ENCODE measurements around the gene RANGAP1. TPM values are rescaled to one million over a fixed set of nuclear protein-coding genes. Genes with fewer than 3 reads are reported as not detected.
"Not testable (repeated sequence)": the region's sequence is repeated elsewhere in the genome, so short reads cannot be mapped to it uniquely, and the experiment has no call there.

Gene RANGAP1
- total RNA-seq, 4 donors from 2014 or later = 18.7 to 38.7 (median 35.6) TPM

DNA sequence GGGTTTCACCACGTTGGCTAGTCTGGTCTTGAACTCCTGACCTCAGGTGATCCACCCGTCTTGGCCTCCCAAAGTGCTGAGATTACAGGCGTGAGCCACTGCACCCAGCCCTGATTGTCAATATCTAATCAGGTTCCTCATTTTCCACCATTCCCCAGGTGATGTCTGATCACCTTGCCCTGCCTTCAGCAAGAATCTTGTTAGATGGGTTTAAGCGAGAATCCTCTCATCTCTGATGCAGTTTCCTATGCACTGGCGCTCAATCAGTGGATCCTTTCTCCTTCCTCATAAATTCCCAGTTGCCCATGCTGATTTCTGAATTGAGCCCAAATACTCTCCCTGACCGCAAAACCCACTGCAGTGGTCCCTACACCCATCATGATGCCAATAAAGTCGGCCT, 14.7 kb upstream of the RANGAP1 start:
- no peaks in the 10 kb centered on the region for H3K4me1 ChIP-seq
- no peak for DNase-seq
- peak overlapping the region in 1 of 2 donors; percentile 63 for H3K4me3 ChIP-seq
- intact Hi-C loops (cut with DNase I; ENCODE audit: low total_unique reads) = loop anchor here (10.0 kb wide), 1 partner anchor 74 kb away; no protein-coding TSS in a partner anchor
- H3K27me3 ChIP-seq = no peaks in the 10 kb centered on the region
- TF ChIP-seq, protein P1, sequence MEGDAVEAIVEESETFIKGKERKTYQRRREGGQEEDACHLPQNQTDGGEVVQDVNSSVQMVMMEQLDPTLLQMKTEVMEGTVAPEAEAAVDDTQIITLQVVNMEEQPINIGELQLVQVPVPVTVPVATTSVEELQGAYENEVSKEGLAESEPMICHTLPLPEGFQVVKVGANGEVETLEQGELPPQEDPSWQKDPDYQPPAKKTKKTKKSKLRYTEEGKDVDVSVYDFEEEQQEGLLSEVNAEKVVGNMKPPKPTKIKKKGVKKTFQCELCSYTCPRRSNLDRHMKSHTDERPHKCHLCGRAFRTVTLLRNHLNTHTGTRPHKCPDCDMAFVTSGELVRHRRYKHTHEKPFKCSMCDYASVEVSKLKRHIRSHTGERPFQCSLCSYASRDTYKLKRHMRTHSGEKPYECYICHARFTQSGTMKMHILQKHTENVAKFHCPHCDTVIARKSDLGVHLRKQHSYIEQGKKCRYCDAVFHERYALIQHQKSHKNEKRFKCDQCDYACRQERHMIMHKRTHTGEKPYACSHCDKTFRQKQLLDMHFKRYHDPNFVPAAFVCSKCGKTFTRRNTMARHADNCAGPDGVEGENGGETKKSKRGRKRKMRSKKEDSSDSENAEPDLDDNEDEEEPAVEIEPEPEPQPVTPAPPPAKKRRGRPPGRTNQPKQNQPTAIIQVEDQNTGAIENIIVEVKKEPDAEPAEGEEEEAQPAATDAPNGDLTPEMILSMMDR (IDR thresholded peaks at IDR 0.05) = no peak
- no peak for TF ChIP-seq POLR2A (IDR thresholded peaks at IDR 0.05)
- no peaks in the 10 kb centered on the region for H3K9me3 ChIP-seq
- no peaks in the 10 kb centered on the region for H3K36me3 ChIP-seq
- H3K27ac ChIP-seq = peak overlapping the region; percentile 87 to 92

DNA sequence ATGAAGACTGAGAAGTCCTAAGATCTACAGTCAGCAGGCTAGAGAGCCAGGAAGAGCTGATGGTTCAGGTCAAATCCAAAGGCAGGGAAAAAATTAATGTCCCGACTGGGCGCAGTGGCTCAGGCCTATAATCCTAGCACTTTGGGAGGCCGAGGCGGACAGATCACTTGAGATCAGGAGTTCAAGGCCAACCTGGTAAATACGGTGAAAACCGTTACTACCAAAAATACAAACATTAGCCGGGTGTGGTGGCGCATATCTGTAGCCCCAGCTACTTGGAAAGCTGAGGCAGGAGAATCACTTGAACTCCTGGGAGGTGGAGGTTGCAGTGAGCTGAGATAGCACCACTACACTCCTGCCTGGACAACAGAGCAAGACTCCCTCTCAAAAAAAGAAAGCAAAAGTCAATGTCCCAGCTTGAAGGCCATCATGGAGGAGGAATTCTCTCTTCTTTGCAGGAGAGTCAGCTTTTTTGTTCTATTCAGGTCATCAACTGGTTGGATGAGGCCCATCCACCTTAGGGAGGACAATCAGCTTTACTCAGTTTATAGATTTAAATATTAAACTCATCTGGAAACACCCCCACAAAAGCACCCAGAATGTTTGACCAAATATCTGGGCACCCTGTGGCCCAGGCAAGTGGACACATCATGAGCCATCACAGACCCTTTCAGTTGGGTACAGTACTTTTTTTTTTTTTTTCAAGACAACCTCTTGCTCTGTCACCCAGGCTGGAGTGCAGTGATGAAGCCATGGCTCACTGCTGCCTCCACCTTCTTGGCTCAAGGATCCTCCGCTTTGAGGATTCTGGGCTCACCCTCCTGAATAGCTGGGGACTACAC, 11.1 kb upstream of the RANGAP1 start:
- Histone ChIP-seq H3K4me3 (no peak overlapping the region), H3K9me3 (no peaks in the 10 kb centered on the region), H3K4me1 (no peaks in the 10 kb centered on the region), H3K27ac (no peak overlapping the region), H3K36me3 (no peaks in the 10 kb centered on the region), H3K27me3 (no peaks in the 10 kb centered on the region)
- DNase-seq = no peak
- intact Hi-C loops (cut with DNase I; ENCODE audit: low total_unique reads) = no loop called here
- TF ChIP-seq POLR2A (IDR thresholded peaks at IDR 0.05) = no peak
- TF ChIP-seq, protein P1 (IDR thresholded peaks at IDR 0.05) = no peak

DNA sequence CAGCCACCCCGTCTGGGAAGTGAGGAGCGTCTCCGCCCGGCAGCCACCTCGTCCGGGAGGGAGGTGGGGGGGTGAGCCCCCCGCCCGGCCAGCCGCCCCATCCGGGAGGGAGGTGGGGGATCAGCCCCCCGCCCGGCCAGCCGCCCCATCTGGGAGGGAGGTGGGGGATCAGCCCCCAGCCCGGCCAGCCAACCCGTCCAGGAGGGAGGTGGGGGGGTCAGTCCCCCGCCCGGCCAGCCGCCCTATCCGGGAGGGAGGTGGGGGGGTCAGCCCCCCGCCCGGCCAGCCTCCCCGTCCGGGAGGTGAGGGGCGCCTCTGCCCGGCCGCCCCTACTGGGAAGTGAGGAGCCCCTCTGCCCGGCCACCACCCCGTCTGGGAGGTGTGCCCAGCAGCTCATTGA, 8.8 kb upstream of the RANGAP1 start:
- H3K4me3 ChIP-seq; H3K4me1 ChIP-seq; H3K27me3 ChIP-seq; H3K36me3 ChIP-seq; H3K9me3 ChIP-seq; intact Hi-C loops (cut with DNase I; ENCODE audit: low total_unique reads); H3K27ac ChIP-seq; DNase-seq: not testable (repeated sequence)

DNA sequence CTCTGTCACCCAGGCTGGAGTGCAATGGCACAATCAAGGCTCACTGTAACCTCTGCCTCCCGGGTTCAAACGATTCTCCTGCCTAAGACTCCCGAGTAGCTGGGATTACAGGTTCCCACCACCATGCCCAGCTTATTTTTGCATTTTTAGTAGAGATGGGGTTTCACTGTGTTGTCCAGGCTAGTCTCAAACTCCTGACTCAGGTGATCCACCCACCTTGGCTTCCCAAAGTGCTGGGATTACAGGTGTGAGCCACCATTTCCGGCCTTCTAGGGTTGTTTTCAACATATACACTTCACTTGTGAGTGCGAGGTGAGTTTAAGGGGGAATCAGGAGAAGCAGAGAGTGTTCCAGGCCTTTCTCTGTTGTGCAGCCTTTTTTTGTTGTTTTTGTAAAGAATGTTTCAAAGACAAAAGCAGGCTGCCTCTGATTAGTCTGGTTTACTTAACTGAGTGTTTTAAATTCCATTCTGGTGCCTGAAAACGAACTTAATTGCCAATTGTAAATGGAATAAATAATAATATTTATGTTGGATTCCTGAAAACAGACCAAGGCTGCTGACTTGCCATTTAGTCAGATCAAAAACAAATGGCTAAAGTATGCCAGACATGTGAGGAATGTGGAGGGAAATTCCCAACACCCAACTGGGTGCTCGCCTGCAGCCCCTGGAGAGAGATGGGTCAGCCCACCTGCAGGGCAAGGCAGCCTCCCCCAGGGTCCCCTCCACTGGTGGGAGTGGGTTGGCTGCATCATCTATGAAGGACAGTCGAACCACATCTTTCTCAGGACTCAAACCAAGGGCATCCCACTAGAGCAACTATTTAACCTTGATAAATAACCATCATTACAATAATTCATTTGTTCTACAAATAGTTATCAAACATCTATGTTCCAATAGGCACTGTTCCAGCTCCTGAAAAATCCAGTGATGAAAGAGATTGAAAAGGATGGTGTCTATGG, 4.6 kb upstream of the RANGAP1 start:
- Histone ChIP-seq H3K4me3 (no peak overlapping the region), H3K9me3 (no peaks in the 10 kb centered on the region), H3K36me3 (no peaks in the 10 kb centered on the region), H3K27ac (peak overlapping the region; percentile 41 to 67), H3K4me1 (no peaks in the 10 kb centered on the region), H3K27me3 (no peaks in the 10 kb centered on the region)
- TF ChIP-seq, protein P1 (IDR thresholded peaks at IDR 0.05) = no peak
- no peak for TF ChIP-seq POLR2A (IDR thresholded peaks at IDR 0.05)
- intact Hi-C loops (cut with DNase I; ENCODE audit: low total_unique reads) = no loop called here
- no peak for DNase-seq

GRCh38 chr22:41289671-41290070, 3.7 kb upstream of the RANGAP1 start:
- H3K27me3 ChIP-seq = no peaks in the 10 kb centered on the region
- TF ChIP-seq POLR2A (IDR thresholded peaks at IDR 0.05) = no peak
- TF ChIP-seq, protein P1 (IDR thresholded peaks at IDR 0.05) = no peak
- H3K36me3 ChIP-seq = no peaks in the 10 kb centered on the region
- no peaks in the 10 kb centered on the region for H3K9me3 ChIP-seq
- DNase-seq = no peak
- H3K4me1 ChIP-seq = no peaks in the 10 kb centered on the region
- H3K4me3 ChIP-seq = no peak overlapping the region
- peak overlapping the region; percentile 3 to 67 for H3K27ac ChIP-seq
- intact Hi-C loops (cut with DNase I; ENCODE audit: low total_unique reads) = no loop called here
